Measurements from ENCODE around the gene ST14.

Gene ST14

GRCh38 chr11:130159657-130160497 lies at the start of gene ST14:
ST14 (plus strand) TSS chr11:130159782; CDS start chr11:130159980, 198 bp downstream.
- TF ChIP-seq GATA3 (IDR thresholded peaks at IDR 0.05; ENCODE audit: low read depth, low read length) = no peak
- TF ChIP-seq GATA2 (IDR thresholded peaks at IDR 0.05; ENCODE audit: low read depth, low read length) = no peak

- TF ChIP-seq GATA3 (IDR thresholded peaks at IDR 0.05; ENCODE audit: low read depth, low read length) = no peak
- TF ChIP-seq GATA2 (IDR thresholded peaks at IDR 0.05; ENCODE audit: low read depth, low read length) = no peak
Observed at GRCh38 chr11:130110339-130111108, 49.1 kb upstream of the ST14 start.

DNA sequence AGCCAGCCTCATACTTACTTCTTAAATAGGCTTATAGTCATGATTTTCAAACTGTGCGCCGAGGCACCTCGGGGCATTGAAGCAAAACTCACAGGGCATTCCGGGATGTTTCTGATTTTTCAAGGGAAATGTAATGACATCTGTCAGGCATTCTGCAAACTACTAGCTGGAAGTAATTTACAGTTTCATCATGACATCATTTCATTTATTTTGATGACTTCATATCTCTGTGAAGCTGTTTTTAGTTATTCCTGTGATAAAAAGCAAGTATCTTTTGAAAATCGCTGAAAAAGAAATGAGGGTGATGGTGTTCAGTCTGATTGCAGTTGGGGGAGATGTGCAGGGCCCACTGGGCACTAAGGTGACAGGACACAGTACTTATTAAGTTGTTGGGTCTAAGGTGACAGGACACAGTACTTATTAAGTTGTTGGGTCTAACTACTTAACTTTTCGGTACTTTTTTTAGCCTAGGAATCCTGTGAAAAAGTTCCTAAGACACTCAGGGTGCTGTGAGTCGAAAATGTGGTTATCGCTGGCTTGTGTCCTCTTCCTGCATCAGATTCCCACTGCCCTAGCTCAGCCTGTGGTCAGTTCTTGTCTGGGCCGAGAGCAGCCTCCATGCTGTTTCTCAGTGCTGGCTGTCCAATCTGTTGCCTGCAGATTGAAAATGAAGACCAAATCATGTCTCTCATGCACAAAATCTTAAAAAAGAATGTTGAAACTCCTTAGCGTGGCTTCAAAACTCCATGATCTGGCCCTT lies 47.3 kb upstream of the ST14 start:
- TF ChIP-seq GATA2 (IDR thresholded peaks at IDR 0.05; ENCODE audit: low read depth, low read length) (no peak), GATA3 (IDR thresholded peaks at IDR 0.05; ENCODE audit: low read depth, low read length) (no peak)

DNA sequence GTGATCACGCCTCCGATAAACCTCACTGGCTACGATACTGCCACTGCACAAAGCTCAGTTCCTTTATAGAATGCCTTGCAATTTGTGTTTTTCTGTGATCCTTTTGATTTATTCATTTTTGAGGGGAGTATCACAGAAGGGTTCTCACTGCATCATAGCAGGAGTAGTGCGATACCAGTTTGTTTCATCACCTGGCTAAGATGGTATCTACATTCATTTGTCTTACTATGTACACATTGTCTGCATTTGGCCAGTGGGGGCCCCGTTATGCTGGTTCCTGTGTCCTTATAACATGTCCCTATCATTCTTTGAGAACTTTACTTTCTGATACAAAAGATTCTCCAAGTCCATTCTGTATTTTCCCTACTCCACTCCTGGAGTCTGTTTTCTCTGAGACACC lies 45.3 kb upstream of the ST14 start:
- TF ChIP-seq GATA2 (IDR thresholded peaks at IDR 0.05; ENCODE audit: low read depth, low read length) (no peak), GATA3 (IDR thresholded peaks at IDR 0.05; ENCODE audit: low read depth, low read length) (no peak)

GRCh38 chr11:130114726-130115125 lies 44.9 kb upstream of the ST14 start:
- TF ChIP-seq GATA3 (IDR thresholded peaks at IDR 0.05; ENCODE audit: low read depth, low read length) = no peak
- no peak for TF ChIP-seq GATA2 (IDR thresholded peaks at IDR 0.05; ENCODE audit: low read depth, low read length)

DNA sequence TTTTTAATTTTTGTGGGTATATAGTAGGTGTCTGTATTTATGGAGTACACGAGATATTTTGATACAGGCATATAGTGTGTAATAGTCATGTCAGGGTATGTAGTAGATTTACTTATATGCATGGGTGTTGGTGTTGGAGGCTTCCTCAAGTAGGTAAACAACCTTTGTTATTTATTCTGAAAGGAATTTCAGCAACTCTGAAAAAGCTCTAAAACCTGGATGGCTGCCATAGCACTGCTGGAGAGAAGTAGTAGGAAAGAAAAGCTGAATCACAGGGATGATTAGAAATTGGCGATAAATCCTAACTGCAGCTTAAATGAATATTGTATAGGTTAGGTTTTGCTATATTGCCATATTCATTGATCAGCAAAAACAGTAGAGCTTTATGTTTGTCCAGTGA lies 44.4 kb upstream of the ST14 start:
- TF ChIP-seq GATA2 (IDR thresholded peaks at IDR 0.05; ENCODE audit: low read depth, low read length) = no peak

- TF ChIP-seq GATA3 (IDR thresholded peaks at IDR 0.05; ENCODE audit: low read depth, low read length) = no peak
- TF ChIP-seq GATA2 (IDR thresholded peaks at IDR 0.05; ENCODE audit: low read depth, low read length) = no peak
Observed at GRCh38 chr11:130118165-130118564, 41.4 kb upstream of the ST14 start.

DNA sequence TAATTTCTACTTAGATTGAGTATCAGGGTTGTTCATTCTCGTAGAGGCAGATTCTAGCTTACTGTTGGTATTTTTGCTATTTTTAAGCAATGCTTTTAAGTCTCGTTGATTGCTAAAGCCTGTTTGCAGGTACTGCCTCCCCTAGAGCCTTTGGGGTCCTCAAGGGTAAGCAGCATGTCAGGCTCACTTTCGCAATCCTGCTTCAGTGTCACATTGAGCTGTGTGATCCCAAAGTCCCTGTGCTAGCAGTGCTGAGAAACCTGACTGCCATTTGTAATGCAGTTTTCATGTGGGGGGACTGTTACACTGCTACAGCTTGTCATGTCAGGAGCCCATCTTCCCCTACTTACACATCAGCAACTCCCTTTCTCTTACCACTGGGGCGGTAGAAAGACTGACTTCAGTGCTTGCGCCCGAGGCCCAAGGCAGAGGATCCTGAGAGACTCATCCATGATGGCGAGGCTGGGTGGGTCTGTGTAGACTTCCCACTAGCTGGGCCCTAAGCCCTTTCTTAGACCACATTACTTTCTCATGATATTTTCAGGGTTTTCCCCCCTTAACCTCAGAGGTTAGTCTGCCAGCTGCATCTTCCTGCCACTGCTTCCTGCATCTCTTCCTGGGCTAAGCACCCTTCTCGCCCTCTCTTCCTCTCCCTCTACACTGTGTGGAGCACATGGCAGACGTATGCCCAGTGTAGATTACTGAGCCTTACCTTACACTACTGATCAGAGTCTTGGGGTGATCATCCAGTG lies 40.8 kb upstream of the ST14 start:
- TF ChIP-seq GATA2 (IDR thresholded peaks at IDR 0.05; ENCODE audit: low read depth, low read length) (no peak), GATA3 (IDR thresholded peaks at IDR 0.05; ENCODE audit: low read depth, low read length) (no peak)

DNA sequence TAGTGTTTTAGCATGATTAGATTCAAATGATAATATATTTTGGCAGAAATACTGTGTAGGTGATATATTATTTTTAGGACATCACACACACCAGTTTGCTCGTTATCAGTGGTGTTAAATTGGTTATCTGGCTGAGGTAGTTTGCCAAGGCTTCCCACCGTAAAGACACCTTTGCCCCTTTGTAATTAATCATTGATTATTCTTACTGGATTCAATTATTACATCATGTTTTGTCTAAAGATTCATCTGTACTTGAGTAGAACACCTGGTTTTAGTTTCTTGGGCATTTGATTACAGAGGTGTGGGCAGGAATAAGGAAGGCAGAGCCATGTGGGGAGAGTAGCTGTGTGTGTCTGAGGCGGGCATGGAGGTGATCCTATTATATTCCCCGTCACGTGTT lies 39.5 kb upstream of the ST14 start:
- TF ChIP-seq GATA2 (IDR thresholded peaks at IDR 0.05; ENCODE audit: low read depth, low read length) = no peak
- TF ChIP-seq GATA3 (IDR thresholded peaks at IDR 0.05; ENCODE audit: low read depth, low read length) = no peak

DNA sequence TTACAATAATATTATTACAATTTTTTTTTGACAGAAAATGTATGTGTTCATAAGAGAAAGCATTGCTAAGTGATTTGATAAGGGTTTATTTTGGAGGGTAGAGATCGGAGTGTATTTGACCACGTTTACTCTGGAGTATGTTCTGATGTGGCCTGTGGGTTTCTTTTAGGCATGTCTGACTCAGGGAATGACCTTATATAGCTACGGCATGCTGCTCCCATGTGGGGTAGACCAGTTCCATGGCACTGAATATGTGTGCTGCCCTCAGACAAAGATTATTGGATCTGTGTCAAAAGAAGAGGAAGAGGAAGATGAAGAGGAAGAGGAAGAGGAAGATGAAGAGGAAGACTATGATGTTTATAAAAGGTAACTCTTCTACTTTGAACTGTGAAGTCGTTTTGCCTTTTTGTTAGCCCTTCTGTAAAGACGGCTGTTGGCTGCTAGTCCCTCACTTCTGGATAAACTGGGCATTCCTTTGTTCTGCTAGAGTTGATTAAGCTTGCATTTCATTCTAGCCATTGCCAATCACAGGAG lies 38.1 kb upstream of the ST14 start:
- TF ChIP-seq GATA3 (IDR thresholded peaks at IDR 0.05; ENCODE audit: low read depth, low read length) (no peak), GATA2 (IDR thresholded peaks at IDR 0.05; ENCODE audit: low read depth, low read length) (no peak)

GRCh38 chr11:130122141-130122575 lies 37.4 kb upstream of the ST14 start:
- TF ChIP-seq GATA3 (IDR thresholded peaks at IDR 0.05; ENCODE audit: low read depth, low read length) (no peak), GATA2 (IDR thresholded peaks at IDR 0.05; ENCODE audit: low read depth, low read length) (no peak)

GRCh38 chr11:130123414-130124040 lies 36.1 kb upstream of the ST14 start:
- TF ChIP-seq GATA2 (IDR thresholded peaks at IDR 0.05; ENCODE audit: low read depth, low read length) (no peak), GATA3 (IDR thresholded peaks at IDR 0.05; ENCODE audit: low read depth, low read length) (no peak)

DNA sequence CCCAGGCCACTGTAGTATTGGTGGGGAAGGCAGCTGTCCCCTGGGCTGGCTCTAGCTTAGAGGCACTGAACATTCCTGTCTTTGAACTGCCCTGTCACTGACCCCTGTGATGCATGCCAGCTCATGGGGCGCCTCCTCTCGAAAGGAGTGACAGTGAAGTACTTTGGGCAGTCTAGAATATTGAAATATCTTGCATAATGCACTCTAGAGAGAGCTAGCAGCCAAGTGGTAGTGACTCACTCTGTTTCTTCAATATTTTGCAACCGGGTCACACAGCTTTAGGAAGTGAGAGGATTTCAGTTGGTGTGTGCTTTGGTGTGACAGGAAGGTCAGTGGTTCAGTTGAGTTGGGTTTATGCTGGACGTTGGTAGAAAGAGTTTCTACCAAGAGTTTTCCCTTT lies 35.5 kb upstream of the ST14 start:
- no peak for TF ChIP-seq GATA2 (IDR thresholded peaks at IDR 0.05; ENCODE audit: low read depth, low read length)
- TF ChIP-seq GATA3 (IDR thresholded peaks at IDR 0.05; ENCODE audit: low read depth, low read length) = no peak

Data from SH-SY5Y (cell line).